SK-N-SH treated with all-trans-retinoic acid at 6 μM for 48 hours (cell line): ENCODE data around the gene NACAD.

Source experiments
- ATAC-seq: fragments of 200-7000 bp; cut with Tn5 transposase; 3 replicates; pipeline ENCODE4 v1.9.1; 2020; ENCODE audit warnings: mild to moderate bottlenecking, moderate library complexity
- ARNTL ChIP-seq: fragments of 450-650 bp; formaldehyde crosslinking; IDR thresholded peaks from 2 replicates; pipeline ENCODE4 v1.5.0; 2020; ENCODE audit warnings: low read depth, mild to moderate bottlenecking, moderate library complexity, borderline replicate concordance
- BACH2 ChIP-seq: fragments of 250-450 bp; sonication (Bioruptor Pico); IDR thresholded peaks from 2 replicates; pipeline ENCODE4 v1.9.0; 2021; ENCODE audit warnings: mild to moderate bottlenecking, borderline replicate concordance
- CREB5 ChIP-seq: fragments of 250-450 bp; sonication (Bioruptor Pico); IDR thresholded peaks from 2 replicates; pipeline ENCODE4 v1.5.1; 2020; ENCODE audit warnings: low read depth, mild to moderate bottlenecking, moderate library complexity
- CSDC2 ChIP-seq: fragments of 250-450 bp; sonication (Bioruptor Pico); IDR thresholded peaks from 2 replicates; pipeline ENCODE4 v1.5.0; 2020; ENCODE audit warnings: mild to moderate bottlenecking, moderate library complexity
- CSRNP3 ChIP-seq: fragments of 250-450 bp; sonication (Bioruptor Pico); IDR thresholded peaks from 2 replicates; pipeline ENCODE4 v1.5.1; 2021; ENCODE audit warnings: mild to moderate bottlenecking, moderate library complexity
- ESRRG ChIP-seq: fragments of 250-450 bp; sonication (Bioruptor Pico); IDR thresholded peaks from 2 replicates; pipeline ENCODE4 v1.6.1; 2021; ENCODE audit warnings: mild to moderate bottlenecking
- GLIS3 ChIP-seq: fragments of 250-450 bp; sonication (Bioruptor Pico); IDR thresholded peaks from 2 replicates; pipeline ENCODE4 v1.5.0; 2020; ENCODE audit warnings: mild to moderate bottlenecking, moderate library complexity
- ISL1 ChIP-seq: fragments of 250-450 bp; sonication (Bioruptor Pico); IDR thresholded peaks from 2 replicates; pipeline ENCODE4 v2.1.2; 2022; ENCODE audit warnings: mild to moderate bottlenecking, moderate library complexity
- PATZ1 ChIP-seq: fragments of 250-450 bp; sonication (Bioruptor Pico); IDR thresholded peaks from 2 replicates; pipeline ENCODE4 v1.8.0; 2020; ENCODE audit warnings: mild to moderate bottlenecking, moderate library complexity, borderline replicate concordance
- POU6F1 ChIP-seq: fragments of 250-450 bp; sonication (Bioruptor Pico); IDR thresholded peaks from 2 replicates; pipeline ENCODE4 v1.8.0; 2021; ENCODE audit warnings: low read depth, mild to moderate bottlenecking, moderate library complexity, borderline replicate concordance
- PPARA ChIP-seq: fragments of 250-450 bp; sonication (Bioruptor Pico); IDR thresholded peaks from 2 replicates; pipeline ENCODE4 v1.5.0; 2020; ENCODE audit warnings: mild to moderate bottlenecking, borderline replicate concordance
- SNAI2 ChIP-seq: fragments of 250-450 bp; sonication (Bioruptor Pico); IDR thresholded peaks from 2 replicates; pipeline ENCODE4 v1.5.0; 2020; ENCODE audit warnings: mild to moderate bottlenecking, moderate library complexity
- TCF4 ChIP-seq: fragments of 250-450 bp; sonication (Bioruptor Pico); IDR thresholded peaks from 2 replicates; pipeline ENCODE4 v1.8.0; 2021; ENCODE audit warnings: mild to moderate bottlenecking, moderate library complexity, borderline replicate concordance
- TOX ChIP-seq: fragments of 250-450 bp; sonication (Bioruptor Pico); IDR thresholded peaks from 2 replicates; pipeline ENCODE4 v1.8.0; 2021; ENCODE audit warnings: mild to moderate bottlenecking, moderate library complexity, borderline replicate concordance
- ZC3H10 ChIP-seq: fragments of 250-450 bp; sonication (Bioruptor Pico); IDR thresholded peaks from 2 replicates; pipeline ENCODE4 v1.5.1; 2021; ENCODE audit warnings: mild to moderate bottlenecking, moderate library complexity
- ZFP3 ChIP-seq: fragments of 250-450 bp; sonication (Bioruptor Pico); IDR thresholded peaks from 2 replicates; pipeline ENCODE4 v1.5.0; 2020; ENCODE audit warnings: mild to moderate bottlenecking, moderate library complexity
- ZFP30 ChIP-seq: fragments of 450-650 bp; formaldehyde crosslinking; IDR thresholded peaks from 2 replicates; pipeline ENCODE4 v1.5.0; 2022; ENCODE audit warnings: mild to moderate bottlenecking, moderate library complexity
- ZNF565 ChIP-seq: fragments of 450-650 bp; formaldehyde crosslinking; conservative IDR thresholded peaks from 2 replicates; pipeline ENCODE4 v1.5.0; 2020; ENCODE audit warnings: low read depth, mild to moderate bottlenecking, moderate library complexity
- ZNF70 ChIP-seq: fragments of 450-650 bp; formaldehyde crosslinking; IDR thresholded peaks from 2 replicates; pipeline ENCODE4 v1.5.0; 2020; ENCODE audit warnings: mild to moderate bottlenecking, moderate library complexity

NACAD gene

GRCh38 chr7:45073031-45073785 is 15.6 kb downstream of the NACAD start:
- ATAC-seq, result peak; percentile 44
- no peak for TF ChIP-seq ARNTL (CRISPR knock-in tag)
- no peak for TF ChIP-seq POU6F1
- no peak for TF ChIP-seq SNAI2 (CRISPR knock-in tag)
- TF ChIP-seq CREB5 (CRISPR knock-in tag), result no peak
- TF ChIP-seq PPARA (CRISPR knock-in tag), result no peak
- TF ChIP-seq TCF4, result no peak
- no peak for TF ChIP-seq ZC3H10 (CRISPR knock-in tag)
- no peak for TF ChIP-seq BACH2 (CRISPR knock-in tag)

- no peak for ATAC-seq
- TF ChIP-seq ZNF70 (CRISPR knock-in tag) (no peak), POU6F1 (no peak), TOX (no peak), ZFP3 (CRISPR knock-in tag) (no peak), CSRNP3 (CRISPR knock-in tag) (no peak), ARNTL (CRISPR knock-in tag) (no peak), PATZ1 (CRISPR knock-in tag) (no peak), ESRRG (no peak), ISL1 (CRISPR knock-in tag) (no peak), ZFP30 (no peak)
- TF ChIP-seq, all 23 proteins: peak for 0
Observed at GRCh38 chr7:45072131-45073030, 16.4 kb downstream of the NACAD start.

GRCh38 chr7:45071528-45071927 is 17.2 kb downstream of the NACAD start:
- no peak for ATAC-seq
- no peak for TF ChIP-seq GLIS3 (CRISPR knock-in tag)
- no peak for TF ChIP-seq ZFP3 (CRISPR knock-in tag)

- no peak for ATAC-seq
- TF ChIP-seq BACH2 (CRISPR knock-in tag) (no peak), TOX (no peak), ZFP30 (no peak), CSDC2 (no peak), ZNF70 (CRISPR knock-in tag) (no peak), ZFP3 (CRISPR knock-in tag) (no peak), GLIS3 (CRISPR knock-in tag) (no peak), SNAI2 (CRISPR knock-in tag) (no peak), ISL1 (CRISPR knock-in tag) (no peak), TCF4 (no peak), PPARA (CRISPR knock-in tag) (no peak), ESRRG (no peak), CREB5 (CRISPR knock-in tag) (no peak), CSRNP3 (CRISPR knock-in tag) (no peak), ZNF565 (no peak)
Observed at GRCh38 chr7:45070254-45070642, 18.5 kb downstream of the NACAD start.
